Placental pericyte (primary cell): Measurements from ENCODE around the gene STRBP. TPM values are rescaled to one million over a fixed set of nuclear protein-coding genes. Genes with fewer than 3 reads are reported as not detected.

Experiments
- total RNA-seq: library from RNA; depleted of rRNA; stranded (reverse); fragments of >200 nt; gene quantifications from 2 replicates; pipeline ENCODE4 v1.2.3, GENCODE V29; 2012

STRBP gene
- 3.3 and 3.7 TPM in 2 replicates for total RNA-seq

DNA sequence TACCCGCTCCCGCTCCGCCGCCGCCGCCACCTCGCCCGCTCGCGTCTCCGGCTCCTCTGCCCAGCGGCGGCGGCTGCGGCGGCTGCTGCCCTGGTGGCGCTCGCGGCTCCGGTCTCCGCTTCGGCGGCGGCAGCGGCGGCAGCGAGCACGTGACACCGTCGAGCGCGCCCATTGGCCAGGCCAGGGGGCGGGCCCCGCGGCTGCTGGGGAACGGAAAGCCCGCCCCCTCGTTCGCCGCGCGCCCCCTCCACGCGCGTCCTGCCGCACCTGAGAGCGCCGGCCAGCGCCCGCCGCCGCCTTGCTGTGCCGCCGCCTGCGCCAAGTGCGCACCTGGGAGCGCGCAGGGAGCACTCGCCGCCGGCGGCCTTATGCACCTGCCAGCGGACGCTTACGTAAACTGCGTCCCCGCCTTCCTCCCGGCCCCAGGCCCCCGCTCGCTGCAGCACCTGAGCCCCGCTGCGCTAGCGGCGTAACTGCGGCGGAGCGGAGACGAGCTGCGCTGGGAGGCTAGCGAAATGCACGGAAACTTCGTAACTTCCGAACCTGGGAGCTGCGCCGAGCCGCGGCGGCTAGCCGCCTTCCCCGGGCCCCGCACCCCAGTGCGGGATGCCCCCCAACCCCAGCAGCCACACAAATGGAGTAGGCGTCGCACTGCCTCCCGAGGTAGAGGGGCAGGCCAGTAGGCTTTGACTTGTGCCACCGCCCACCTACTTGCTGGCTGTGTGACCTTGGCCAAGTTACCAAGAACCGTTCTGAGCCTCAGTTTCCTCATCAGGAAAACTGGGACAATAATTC, at the start of gene STRBP:
Gene STRBP (minus strand): TSS at position 122 of the 795 bp plus-strand sequence. CDS start 84,452 bp downstream, outside the sequence.

Other genes with a start within 250 kb of the STRBP start
- 1.1 and 1.4 TPM in 2 replicates for gene GPR21, start 234.9 kb downstream of the STRBP start, total RNA-seq
- gene CRB2, start 87.6 kb upstream of the STRBP start, total RNA-seq: under 0.01 and 9.0 TPM in 2 replicates